ENCODE results near the gene SNCG.
"Not testable (repeated sequence)": the region's sequence is repeated elsewhere in the genome, so short reads cannot be mapped to it uniquely, and the experiment has no call there.

Gene SNCG

GRCh38 chr10:86979977-86980448 is 21.6 kb downstream of the SNCG start:
- DNase-seq: no peak

- DNase-seq: not testable (repeated sequence)
Observed at GRCh38 chr10:86981020-86981419, 22.6 kb downstream of the SNCG start.

GRCh38 chr10:86981716-86982115 is 23.3 kb downstream of the SNCG start:
- no peak for DNase-seq

GRCh38 chr10:86984498-86984897 is 26.1 kb downstream of the SNCG start:
- DNase-seq: not testable (repeated sequence)

GRCh38 chr10:86988520-86988919 is 30.1 kb downstream of the SNCG start:
- no peak for DNase-seq

GRCh38 chr10:86991362-86991761 is 33.0 kb downstream of the SNCG start:
- not testable (repeated sequence) for DNase-seq

- DNase-seq: no peak
Observed at GRCh38 chr10:86992456-86992855, 34.1 kb downstream of the SNCG start.

GRCh38 chr10:86992929-86993328 is 34.5 kb downstream of the SNCG start:
- no peak for DNase-seq

- DNase-seq: not testable (repeated sequence)
Observed at GRCh38 chr10:86999802-87000403, 41.5 kb downstream of the SNCG start.

- DNase-seq: no peak
Observed at GRCh38 chr10:87000491-87000890, 42.1 kb downstream of the SNCG start.

- not testable (repeated sequence) for DNase-seq
Observed at GRCh38 chr10:87007124-87007523, 48.7 kb downstream of the SNCG start.

GRCh38 chr10:87007674-87008073 is 49.3 kb downstream of the SNCG start:
- DNase-seq: not testable (repeated sequence)

GRCh38 chr10:87008303-87008702 is 49.9 kb downstream of the SNCG start:
- DNase-seq: not testable (repeated sequence)

- DNase-seq: not testable (repeated sequence)
Observed at GRCh38 chr10:87009134-87009696, 50.8 kb downstream of the SNCG start.

Data from NCI-H526 treated with DMSO at 0.1 percent for 48 hours (cell line).